Left forelimb (tissue), 1 donor: ENCODE data around the gene ZNF354C.

Source experiments
- DNase-seq: peaks from one replicate; pipeline ENCODE4 v3.0.0-alpha.2; 2018; ENCODE audit warnings: low spot score

ZNF354C gene

DNA sequence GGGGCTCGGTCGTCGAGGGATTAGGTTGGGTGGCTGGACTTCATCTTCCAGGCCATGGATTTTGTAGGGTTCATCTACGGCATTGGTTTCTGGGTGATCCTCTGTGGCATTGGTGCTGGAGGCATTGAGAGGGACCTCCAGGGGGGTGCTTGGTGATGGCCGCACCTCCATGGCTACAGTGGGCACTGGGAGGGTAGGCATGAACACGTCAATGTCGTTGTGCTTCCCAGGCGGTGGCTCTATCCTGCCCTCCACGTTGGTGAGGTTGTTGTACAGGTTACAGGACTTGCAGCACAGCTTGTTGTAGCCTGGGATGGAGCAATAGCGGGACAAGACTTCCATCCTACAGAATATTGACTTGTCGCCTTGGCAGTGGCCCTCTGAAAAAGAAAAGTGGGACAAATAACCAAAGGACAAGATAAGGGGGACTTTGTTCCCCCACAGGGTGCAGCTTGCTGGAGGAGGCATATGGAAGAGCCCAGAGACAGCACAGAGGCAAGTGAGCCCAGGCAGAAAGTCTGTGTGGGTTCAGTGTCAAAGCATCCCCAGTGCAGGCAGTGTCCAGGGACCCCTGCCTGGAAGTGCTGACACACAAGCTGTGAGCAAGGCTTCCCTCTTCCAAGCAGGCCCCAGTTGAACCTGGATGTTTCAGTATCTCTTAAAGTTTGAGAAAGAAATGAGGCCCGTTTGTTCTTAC, 53.9 kb downstream of the ZNF354C start:
- no peak for DNase-seq

DNA sequence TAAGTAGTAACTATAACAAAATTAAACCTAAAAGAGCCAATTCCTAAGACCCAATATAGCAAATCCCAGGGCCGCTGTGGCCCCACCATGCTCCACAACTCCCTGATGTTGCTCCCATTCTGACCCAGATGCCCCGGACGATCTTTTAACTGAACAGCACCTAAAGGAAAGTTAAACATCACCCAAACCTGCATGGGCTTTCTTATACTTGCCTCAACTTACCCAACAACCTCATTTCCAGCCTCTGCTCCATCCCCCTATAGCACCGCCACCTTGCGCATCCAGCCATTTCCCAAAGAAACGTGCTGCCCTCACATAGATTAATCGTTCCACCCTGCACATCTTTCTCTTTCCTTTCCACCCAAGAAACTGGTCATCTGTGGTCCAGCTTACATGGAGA, 54.6 kb downstream of the ZNF354C start:
- no peak for DNase-seq

DNA sequence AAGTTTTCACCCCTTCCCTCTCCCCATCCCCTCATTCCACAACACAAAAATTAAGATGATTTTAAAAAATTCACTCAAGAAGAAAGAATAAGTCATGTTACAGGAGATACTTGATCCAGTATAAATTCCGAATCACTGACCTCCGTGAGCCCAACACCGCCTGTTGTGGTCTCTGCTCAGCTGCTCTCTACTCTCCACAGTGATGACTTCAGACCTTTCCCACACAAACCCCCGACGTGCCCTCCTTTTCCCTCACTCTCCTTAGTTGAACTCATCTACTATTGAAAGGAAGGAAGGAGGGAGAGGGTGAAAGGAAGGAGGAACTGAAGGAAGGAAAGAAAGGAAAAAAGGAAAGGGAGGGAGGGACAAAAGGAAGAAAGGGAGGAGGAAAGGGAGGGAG, 55.1 kb downstream of the ZNF354C start:
- DNase-seq, result no peak

- DNase-seq, result no peak
These were observed 55.8 kb downstream of the ZNF354C start for GRCh38 chr5:179115845-179116524.

GRCh38 chr5:179118338-179118737, 58.2 kb downstream of the ZNF354C start:
- no peak for DNase-seq

DNA sequence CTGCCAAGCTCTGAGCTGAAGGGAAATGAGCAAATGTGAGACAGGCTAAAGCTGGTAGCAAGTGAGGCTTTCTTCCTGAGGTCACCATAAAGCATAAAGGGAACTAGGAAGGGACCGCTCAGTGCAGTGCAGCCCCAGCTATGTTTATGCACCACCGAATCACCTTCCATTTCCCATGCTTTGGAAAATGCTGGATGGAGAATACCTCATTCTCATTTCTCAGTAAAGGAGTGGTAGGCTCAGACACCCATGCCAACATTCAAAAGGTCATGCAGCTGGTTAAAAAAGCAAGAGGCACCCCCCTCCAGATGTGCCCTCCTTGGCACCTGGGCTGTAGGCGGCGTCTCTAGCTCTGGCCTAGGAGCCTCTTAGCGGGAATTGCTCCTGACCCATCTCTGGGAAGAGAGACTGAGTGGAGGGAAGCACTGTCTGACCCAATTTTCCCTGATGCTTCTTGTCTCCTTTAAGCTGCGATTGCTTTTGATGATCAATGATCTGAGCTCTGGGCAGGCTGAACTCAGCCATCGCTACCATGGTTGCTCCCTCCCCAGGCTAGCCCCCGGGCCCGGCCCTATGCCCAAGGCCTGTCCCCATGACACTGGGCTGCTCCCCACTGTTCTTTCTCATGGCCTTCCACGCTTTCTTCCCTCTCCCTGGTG, 58.7 kb downstream of the ZNF354C start:
- DNase-seq, result peak; percentile 25

- peak; percentile 63 for DNase-seq
These were observed 59.4 kb downstream of the ZNF354C start for GRCh38 chr5:179119415-179120170.

DNA sequence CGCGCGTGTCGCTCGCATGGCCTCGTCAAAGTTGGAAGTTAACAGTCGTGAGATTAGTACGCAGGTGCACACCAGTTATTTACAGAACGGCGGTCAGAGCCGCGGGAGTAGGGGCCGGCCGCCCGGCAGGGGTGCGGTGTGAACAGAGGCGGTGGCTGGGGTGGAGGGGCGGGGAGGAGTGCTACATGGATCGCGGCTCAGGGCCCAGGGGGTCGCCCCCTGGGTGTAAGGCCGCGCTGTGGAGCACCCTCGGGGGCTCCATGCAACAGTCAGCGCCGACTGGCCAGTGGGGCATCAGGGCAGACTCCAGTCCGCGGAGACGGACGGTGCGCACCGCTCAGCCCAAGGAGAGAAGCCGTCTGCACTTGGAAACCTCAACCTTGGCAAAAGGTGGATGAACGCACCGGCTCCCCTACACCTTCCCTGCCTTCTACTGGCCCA, 60.3 kb downstream of the ZNF354C start:
- peak; percentile 34 for DNase-seq

- peak; percentile 31 for DNase-seq
These were observed 60.9 kb downstream of the ZNF354C start for GRCh38 chr5:179120951-179121666.

- peak; percentile 62 for DNase-seq
These were observed 61.5 kb downstream of the ZNF354C start for GRCh38 chr5:179121667-179122111.

DNA sequence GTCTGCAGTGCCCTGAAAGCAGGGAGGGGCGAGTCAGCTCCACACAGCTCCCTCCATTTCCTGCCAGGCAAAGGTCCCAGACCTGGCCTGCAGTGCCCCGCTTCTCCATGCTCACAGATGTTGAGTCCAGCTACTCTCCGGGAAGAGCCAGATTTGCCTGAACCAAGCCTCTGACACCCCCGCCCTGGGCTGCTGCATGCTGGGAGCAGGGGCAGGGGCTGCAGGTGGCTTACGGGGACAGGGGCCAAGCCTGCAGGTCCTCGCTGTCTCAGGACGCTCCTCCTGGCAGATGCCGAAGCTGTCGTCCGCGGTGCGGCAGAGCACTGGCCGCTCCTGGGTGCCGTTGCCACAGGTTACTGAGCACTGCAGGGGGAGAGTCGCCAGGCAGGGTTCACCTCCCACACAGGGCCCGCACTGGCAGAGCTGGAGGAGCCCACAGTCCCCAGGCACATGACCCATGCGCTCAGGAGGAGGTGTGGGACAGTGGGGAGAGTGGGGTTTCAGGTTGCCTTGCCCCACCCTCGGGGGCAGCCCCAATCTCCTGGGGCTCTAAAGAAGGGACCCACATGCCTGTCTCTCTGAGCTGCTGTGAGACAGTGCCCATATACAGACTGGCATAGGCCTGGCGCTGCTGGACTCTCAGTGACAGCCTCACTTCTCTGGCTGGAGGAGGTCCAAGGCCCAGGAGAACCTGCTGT, 62.4 kb downstream of the ZNF354C start:
- DNase-seq, result peak; percentile 49

DNA sequence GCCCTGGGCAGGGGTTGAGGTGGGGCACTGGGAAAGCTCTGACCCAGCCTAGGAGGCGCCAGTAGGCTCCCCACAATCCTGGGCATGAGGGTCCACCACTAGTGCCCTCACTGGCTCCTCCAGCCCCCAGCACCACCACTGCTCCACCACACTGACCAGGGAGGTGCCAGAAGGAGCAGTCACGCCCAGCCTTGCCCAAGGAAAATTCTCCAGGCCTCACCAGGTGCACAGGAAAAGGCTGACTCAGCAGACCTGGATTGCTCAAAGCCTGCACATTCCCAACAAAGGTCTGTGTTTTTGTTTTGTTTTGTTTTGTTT, 62.9 kb downstream of the ZNF354C start:
- DNase-seq, result no peak

DNA sequence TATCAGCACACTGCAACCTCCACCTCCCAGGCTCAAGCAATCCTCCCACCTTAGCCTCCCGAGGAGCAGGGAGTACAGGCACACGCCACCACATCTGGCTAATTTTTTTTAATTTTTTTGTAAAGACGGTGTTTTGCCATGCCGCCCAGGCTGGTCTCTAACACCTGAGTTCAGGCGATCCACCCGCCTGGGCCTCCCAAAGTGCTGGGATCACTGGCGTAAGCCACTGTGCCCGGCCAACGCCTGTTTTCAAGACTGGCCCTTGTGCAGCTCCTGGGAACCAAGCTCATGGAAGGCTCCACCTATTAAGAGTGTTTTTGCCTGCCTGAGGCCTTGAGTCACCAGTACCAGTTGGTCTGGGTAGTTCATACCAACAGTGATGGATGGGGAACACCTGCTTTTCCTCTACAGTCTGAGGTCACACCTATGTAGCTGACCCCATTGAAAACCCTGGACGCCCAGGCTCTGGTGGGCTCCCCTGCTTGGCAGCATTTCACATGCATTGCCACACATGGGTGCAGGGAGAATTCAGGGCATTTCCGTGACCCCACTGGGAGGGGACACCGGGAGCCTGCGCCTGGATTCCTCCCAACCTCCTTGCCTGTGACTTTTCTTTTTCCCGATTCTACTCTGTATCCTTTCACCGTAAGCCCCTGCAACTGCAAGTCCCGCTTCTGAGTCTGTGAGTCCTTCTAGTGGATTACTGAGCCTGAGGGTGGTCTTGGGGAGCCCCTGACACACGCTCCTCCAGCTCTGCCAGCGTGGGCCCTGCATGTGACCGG, 63.5 kb downstream of the ZNF354C start:
- DNase-seq, result peak; percentile 31

- DNase-seq, result peak; percentile 52
These were observed 64.2 kb downstream of the ZNF354C start for GRCh38 chr5:179124273-179124852.

GRCh38 chr5:179124853-179125788, 64.9 kb downstream of the ZNF354C start:
- DNase-seq, result peak; percentile 51

- DNase-seq, result peak; percentile 53
These were observed 65.8 kb downstream of the ZNF354C start for GRCh38 chr5:179125789-179126505.

DNA sequence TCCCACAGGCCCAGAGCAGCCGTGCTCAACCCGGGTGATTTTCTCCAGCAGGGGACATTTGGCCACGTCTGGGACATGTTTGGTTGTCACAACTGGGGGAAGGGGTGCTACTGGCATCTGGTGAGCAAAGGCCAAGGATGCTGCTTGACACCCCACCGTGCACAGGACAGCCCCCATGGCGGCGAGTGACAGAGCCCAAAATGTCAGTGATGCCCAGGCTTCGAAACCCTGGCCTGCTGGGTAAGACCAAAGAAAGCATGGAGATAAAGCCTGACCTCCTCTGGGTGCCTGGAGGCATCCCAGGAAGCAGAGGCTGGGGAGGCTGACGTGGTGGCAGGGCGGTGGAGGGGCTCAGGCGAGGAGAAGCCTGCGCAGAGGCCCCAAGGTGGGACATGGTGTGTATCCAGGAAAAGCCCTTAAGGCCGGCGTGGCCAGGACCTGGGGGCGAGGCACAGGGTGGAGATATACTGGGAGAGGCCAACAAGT, 66.4 kb downstream of the ZNF354C start:
- peak; percentile 45 for DNase-seq
